Muscle of back (tissue), 11 donors: ENCODE data around the gene RXFP4. TPM values are rescaled to one million over a fixed set of nuclear protein-coding genes. Genes with fewer than 3 reads are reported as not detected.
"Not testable (repeated sequence)": the region's sequence is repeated elsewhere in the genome, so short reads cannot be mapped to it uniquely, and the experiment has no call there.

Experiments
- DNase-seq, 3 donors: peaks; one replicate each; pipeline versions ENCODE4 v3.0.0 to v3.0.0-alpha.2; 2013
- polyA plus RNA-seq, 10 donors: library from polyadenylated mRNA; unstranded; fragments of 120-200 nt; gene quantifications; one replicate each; pipeline ENCODE4 v1.2.1, GENCODE V29; 2013; ENCODE audit not compliant: insufficient read length in 10 of 10

RXFP4 gene
- polyA plus RNA-seq, 10 donors = 0.14 to 0.22 (median 0.16) TPM; not detected in 7

- not testable (repeated sequence) for DNase-seq
Measured at GRCh38 chr1:155930725-155931124, 10.7 kb upstream of the RXFP4 start.

DNA sequence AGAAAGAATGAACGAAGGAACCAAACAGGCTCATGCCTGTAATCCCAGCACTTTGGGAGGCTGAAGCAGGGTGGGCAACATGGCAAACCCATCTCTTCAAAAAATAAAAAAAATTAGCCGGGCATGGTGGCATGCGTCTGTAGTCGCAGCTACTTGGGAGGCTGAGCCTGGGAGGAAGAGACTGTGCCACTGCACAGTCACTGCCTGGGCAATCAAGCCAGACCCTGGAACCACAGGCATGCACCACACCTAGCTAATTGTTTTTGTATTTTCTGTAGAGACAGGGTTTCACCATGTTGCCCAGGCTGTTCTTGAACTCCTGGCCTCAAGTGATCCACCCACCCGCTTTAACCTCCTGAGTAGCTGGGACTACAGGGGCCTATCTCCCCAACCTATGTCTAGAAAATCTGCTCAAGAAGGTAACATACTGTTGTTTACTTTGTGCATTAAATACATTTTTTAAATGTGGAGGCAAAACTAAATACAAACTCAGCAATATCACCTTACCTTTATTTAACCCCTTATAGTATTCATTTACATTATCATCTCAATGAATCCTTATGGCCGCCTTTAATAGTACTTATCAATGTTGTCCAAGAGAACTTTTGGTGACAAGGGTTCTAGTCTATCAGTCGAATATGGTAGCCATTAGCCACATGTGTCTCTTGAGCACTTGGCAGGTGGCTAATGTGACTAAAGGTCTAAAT is 10.0 kb upstream of the RXFP4 start:
- no peak for DNase-seq

DNA sequence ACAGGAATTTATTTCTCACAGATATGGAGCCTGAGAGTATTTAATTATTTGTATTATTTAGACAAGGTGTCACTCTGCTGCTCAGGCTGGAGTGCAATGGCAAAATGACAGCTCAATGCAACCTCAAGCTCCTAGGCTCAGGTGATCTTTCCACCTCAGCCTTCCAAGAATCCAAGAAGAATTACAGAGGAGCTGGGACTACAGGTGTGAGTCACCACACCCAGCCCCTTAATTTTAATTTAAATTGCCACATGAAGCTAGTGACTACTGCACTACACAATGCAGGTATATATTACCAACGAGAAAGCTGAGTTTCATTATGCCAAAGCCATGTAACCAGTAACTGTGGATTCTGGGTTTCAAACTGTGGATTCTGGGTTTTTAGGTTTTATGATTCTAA is 9.4 kb upstream of the RXFP4 start:
- no peak for DNase-seq

DNA sequence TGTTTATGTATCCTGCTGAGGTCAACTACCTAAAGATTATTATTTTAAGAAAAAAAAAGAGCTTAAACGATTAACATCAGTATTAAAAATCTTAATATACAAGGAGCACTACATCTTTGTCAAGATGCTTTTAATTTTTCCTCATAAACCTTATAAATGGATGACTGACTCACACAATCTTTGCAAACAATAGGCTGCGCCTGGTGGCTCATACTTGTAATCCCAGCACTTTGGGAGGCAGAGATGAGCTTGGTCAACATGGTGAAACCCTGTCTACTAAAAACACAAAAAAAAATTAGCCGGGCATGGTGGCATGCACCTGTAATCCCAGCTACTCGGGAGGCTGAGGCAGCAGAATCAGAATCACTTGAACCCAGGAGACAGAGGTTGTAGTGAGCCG is 9.0 kb upstream of the RXFP4 start:
- no peak for DNase-seq

DNA sequence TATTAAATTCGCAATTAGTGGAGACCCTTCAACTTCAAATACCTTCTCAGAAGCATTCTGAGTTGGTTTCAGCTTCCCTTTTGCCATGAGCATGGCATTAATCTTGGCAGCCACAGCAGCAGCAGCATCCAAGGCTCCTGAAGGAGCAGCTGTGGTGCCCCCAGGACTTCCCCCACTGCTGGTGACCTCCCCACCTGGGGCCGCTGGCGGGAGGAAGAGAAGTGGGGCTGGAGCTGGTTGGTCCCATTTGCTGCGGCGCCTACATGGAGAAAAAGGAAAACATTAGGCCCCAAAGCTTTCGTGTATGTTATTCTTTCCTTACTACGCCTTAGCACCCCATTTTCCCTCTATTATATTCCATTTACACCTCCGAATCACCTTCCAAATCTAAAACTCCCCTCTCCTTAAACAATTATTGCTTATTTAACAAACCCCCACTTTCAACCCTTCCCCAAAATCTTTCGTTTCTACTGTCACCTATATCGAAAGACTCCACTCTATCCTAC is 7.8 kb upstream of the RXFP4 start:
- peak in 1 of 3 donors; percentile 28 for DNase-seq

- peak; percentile 98 to 99 (median 99) for DNase-seq
Measured at GRCh38 chr1:155934097-155934935, 7.1 kb upstream of the RXFP4 start, which contains the start of gene KHDC4. Gene KHDC4 (minus strand): TSS chr1:155934413. CDS start chr1:155934373, 40 bp downstream.

DNA sequence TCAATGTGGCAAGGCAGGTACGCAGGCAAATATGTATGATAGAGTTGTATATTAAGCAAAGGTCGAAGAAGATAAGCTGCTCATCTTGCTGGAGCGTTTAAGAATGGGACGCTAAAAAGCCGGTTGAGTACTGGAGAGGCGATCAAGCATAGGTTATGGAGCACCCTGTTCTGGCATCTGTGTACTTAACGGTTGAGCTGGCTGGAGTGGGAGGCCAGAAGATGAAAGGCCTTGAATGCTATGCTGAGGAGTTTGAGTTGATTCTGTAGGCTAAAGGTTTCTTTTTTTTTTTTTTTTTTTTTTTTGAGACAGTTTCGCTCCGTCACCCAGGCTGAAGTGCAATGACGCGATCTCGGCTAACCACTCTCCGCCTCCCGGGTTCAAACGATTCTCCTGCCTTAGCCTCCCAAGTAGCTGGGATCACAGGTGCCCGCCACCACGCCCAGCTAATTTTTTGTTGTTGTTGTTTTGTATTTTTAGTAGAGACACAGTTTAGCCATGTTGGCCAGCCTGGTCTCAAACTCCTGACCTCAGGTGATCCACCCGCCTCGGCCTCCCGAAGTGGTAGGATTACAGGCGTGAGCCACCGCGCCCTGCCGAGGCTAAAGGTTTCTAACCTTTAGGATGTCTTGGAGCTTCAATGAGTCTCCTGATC is 6.4 kb upstream of the RXFP4 start:
- DNase-seq = no peak

- DNase-seq = peak; percentile 65 to 82 (median 72)
Measured at GRCh38 chr1:155938220-155938627, 3.2 kb upstream of the RXFP4 start.

GRCh38 chr1:155940482-155940992 is 901 bp upstream of the RXFP4 start:
- peak in 2 of 3 donors; percentile 30 to 35 for DNase-seq

DNA sequence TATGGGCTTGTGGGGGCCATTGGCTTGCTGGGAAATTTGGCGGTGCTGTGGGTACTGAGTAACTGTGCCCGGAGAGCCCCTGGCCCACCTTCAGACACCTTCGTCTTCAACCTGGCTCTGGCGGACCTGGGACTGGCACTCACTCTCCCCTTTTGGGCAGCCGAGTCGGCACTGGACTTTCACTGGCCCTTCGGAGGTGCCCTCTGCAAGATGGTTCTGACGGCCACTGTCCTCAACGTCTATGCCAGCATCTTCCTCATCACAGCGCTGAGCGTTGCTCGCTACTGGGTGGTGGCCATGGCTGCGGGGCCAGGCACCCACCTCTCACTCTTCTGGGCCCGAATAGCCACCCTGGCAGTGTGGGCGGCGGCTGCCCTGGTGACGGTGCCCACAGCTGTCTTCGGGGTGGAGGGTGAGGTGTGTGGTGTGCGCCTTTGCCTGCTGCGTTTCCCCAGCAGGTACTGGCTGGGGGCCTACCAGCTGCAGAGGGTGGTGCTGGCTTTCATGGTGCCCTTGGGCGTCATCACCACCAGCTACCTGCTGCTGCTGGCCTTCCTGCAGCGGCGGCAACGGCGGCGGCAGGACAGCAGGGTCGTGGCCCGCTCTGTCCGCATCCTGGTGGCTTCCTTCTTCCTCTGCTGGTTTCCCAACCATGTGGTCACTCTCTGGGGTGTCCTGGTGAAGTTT is 550 bp downstream of the RXFP4 start:
- no peak for DNase-seq

DNA sequence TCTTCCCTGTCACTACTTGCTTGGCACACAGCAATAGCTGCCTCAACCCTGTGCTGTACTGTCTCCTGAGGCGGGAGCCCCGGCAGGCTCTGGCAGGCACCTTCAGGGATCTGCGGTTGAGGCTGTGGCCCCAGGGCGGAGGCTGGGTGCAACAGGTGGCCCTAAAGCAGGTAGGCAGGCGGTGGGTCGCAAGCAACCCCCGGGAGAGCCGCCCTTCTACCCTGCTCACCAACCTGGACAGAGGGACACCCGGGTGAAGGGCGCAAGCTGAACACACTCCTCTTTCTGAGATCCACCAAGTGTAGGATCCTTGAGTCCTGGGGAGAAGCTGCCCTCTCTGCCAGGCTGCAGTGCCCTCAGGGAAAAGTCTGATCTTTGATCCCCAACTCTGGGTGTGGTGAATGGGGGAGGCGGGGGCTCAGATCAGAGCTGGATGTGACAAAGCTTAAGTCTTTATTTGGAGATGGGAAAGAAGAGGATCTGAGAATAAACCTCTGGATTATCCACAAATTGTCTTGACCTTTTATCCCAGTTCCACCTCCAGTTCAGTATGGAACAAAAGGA is 1.2 kb downstream of the RXFP4 start:
- DNase-seq = no peak

DNA sequence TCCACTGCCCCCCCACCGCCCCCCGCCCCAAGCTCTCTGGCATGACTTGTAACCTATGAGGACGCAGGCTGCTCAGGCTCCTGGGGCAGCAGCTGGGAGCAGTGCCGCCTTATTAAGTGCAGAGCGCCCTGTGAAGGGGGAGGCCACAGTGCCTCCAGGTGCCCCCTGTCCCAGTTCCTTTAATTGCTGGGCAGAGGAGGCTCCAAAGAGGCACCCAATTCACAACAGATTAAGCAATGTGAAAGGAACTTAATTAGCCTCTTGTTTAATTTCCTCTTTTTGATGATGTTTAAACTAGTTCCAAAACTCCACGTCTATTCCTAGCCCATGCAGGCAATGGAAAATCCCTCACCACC is 3.0 kb downstream of the RXFP4 start:
- DNase-seq = no peak

GRCh38 chr1:155946633-155947219 is 5.3 kb downstream of the RXFP4 start:
- DNase-seq = no peak

DNA sequence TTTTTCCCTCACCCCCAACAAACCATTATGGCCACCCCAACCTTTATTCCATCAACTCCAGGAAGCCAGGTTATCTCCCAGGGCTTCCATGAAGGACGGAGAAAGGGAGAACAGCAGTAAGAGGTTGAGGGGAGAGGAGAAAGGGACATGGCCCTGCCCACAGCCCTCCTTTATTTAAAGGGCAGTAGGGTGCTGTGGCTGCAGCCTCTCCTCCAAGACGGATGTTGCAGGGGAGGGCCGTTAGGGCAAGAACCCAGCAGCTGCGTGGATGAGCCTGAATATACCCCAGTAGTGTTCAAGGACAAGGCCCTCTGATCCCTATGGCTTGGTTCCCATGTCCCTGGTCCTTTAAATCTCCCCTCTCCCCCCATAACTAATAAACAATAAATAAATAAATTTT is 5.9 kb downstream of the RXFP4 start:
- no peak for DNase-seq

- no peak for DNase-seq
Measured at GRCh38 chr1:155947741-155948140, 6.3 kb downstream of the RXFP4 start.

DNA sequence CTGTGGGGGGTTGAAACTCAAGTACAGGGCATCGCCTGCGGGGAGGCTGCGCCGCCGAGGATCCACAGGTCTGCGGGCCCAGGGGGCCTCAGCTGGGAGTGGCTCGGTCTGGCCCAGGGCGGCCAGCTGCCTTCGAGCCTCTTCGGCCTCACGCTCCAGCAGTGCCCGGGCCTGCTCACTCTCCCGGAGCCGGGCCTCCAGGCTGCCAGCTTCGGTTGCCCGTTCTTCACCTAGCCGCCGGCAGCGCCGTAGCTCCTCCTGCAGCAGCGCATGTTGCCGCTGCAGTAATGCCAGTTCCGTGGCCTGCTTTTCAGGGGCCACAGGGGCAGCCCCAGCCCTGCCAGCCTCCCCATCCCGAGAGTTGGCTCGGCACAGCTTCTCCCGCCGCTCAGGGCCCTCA is 9.4 kb downstream of the RXFP4 start:
- DNase-seq = no peak

GRCh38 chr1:155951753-155952504 is 10.5 kb downstream of the RXFP4 start:
- no peak for DNase-seq

- no peak for DNase-seq
Measured at GRCh38 chr1:155952505-155952890, 11.1 kb downstream of the RXFP4 start.

- DNase-seq = no peak
Measured at GRCh38 chr1:155954645-155955044, 13.2 kb downstream of the RXFP4 start.

GRCh38 chr1:155957411-155957915 is 16.0 kb downstream of the RXFP4 start:
- DNase-seq = no peak
